HepG2 (cell line): ENCODE data around the gene GSK3A. TPM values are rescaled to one million over a fixed set of nuclear protein-coding genes. Genes with fewer than 3 reads are reported as not detected.
A peak's percentile ranks its signal among the peaks of the same experiment; 100 is the strongest.

Experiments used
- EHMT2 ChIP-seq: fragments of 200-600 bp; sonication (generic); IDR thresholded peaks from 2 replicates; pipeline ENCODE4 v1.7.0; 2017; ENCODE audit warnings: antibody characterized with exemption, low read depth, low read length, borderline replicate concordance
- ETV5 ChIP-seq: IDR thresholded peaks from 2 replicates; pipeline ENCODE4 v1.6.1; 2018; ENCODE audit warnings: missing biosample characterization, missing genetic modification reagents, inconsistent platforms, borderline replicate concordance
- HOXA9 ChIP-seq: sonication (generic); formaldehyde crosslinking; IDR thresholded peaks from 2 replicates; pipeline ENCODE4 v1.8.1; 2022; ENCODE audit warnings: missing genetic modification reagents, mild to moderate bottlenecking, moderate library complexity, borderline replicate concordance
- KAT2B ChIP-seq: fragments of 150-350 bp; IDR thresholded peaks from 2 replicates; pipeline ENCODE4 v1.6.1; 2014; ENCODE audit warnings: low read depth, low read length, borderline replicate concordance
- KMT2B ChIP-seq: IDR thresholded peaks from 2 replicates; pipeline ENCODE4 v1.6.1; 2016; ENCODE audit warnings: missing genetic modification reagents, missing compliant biosample characterization
- LCORL ChIP-seq, 2 experiments: fragments of 450-650 bp in 1 of 2; sonication (generic) in 1 of 2; formaldehyde crosslinking in 1 of 2; IDR thresholded peaks; 2 replicates each; pipeline versions ENCODE4 v1.5.0 to v1.6.1; 2017 to 2020; ENCODE audit warnings: antibody characterized with exemption in 1 of 2, missing genetic modification reagents in 1 of 2
- MAX ChIP-seq: IDR thresholded peaks from 2 replicates; pipeline ENCODE4 v1.6.1; 2012; ENCODE audit warnings: inconsistent platforms
- TCF12 ChIP-seq, 2 experiments: fragments of 450-650 bp in 1 of 2; sonication (generic) in 1 of 2; formaldehyde crosslinking in 1 of 2; IDR thresholded peaks; 2 replicates each; pipeline versions ENCODE4 v1.6.1 to v1.8.0; 2017 to 2022; ENCODE audit warnings: antibody characterized with exemption in 1 of 2, mild to moderate bottlenecking in 1 of 2, missing genetic modification reagents in 1 of 2, moderate library complexity in 1 of 2
- ZBTB46 ChIP-seq: sonication (generic); formaldehyde crosslinking; IDR thresholded peaks from 2 replicates; pipeline ENCODE4 v1.4.0; 2020; ENCODE audit warnings: mild to moderate bottlenecking, missing genetic modification reagents, borderline replicate concordance
- ZFP62 ChIP-seq: sonication (generic); formaldehyde crosslinking; IDR thresholded peaks from 2 replicates; pipeline ENCODE4 v1.4.0; 2020; ENCODE audit warnings: missing genetic modification reagents
- ZFY ChIP-seq: sonication (generic); formaldehyde crosslinking; IDR thresholded peaks from 2 replicates; pipeline ENCODE4 v1.4.0; 2020; ENCODE audit warnings: missing genetic modification reagents
- ZHX1 ChIP-seq: sonication (generic); formaldehyde crosslinking; IDR thresholded peaks from 2 replicates; pipeline ENCODE4 v1.8.1; 2022; ENCODE audit warnings: low read depth, mild to moderate bottlenecking, missing genetic modification reagents
- ZNF138 ChIP-seq: sonication (generic); formaldehyde crosslinking; IDR thresholded peaks from 2 replicates; pipeline ENCODE4 v1.5.0; 2020; ENCODE audit warnings: mild to moderate bottlenecking, low read depth, missing genetic modification reagents
- ZNF546 ChIP-seq: sonication (generic); formaldehyde crosslinking; conservative IDR thresholded peaks from 2 replicates; pipeline ENCODE4 v1.8.1; 2023; ENCODE audit warnings: mild to moderate bottlenecking, missing genetic modification reagents
- ZNF597 ChIP-seq: sonication (generic); formaldehyde crosslinking; IDR thresholded peaks from 2 replicates; pipeline ENCODE4 v1.5.0; 2020; ENCODE audit warnings: missing genetic modification reagents
- ZNF629 ChIP-seq: sonication (generic); formaldehyde crosslinking; conservative IDR thresholded peaks from 2 replicates; pipeline ENCODE4 v1.5.0; 2020; ENCODE audit warnings: missing genetic modification reagents
- ZNF780A ChIP-seq: sonication (generic); formaldehyde crosslinking; IDR thresholded peaks from 2 replicates; pipeline ENCODE4 v1.8.0; 2022; ENCODE audit warnings: mild to moderate bottlenecking, missing genetic modification reagents, moderate library complexity
- ZNF792 ChIP-seq: IDR thresholded peaks from 2 replicates; pipeline ENCODE4 v1.6.1; 2016
- ZNF83 ChIP-seq: sonication (generic); formaldehyde crosslinking; IDR thresholded peaks from 2 replicates; pipeline ENCODE4 v1.4.0; 2020; ENCODE audit warnings: missing genetic modification reagents, mild to moderate bottlenecking, borderline replicate concordance
- polyA plus RNA-seq, 8 experiments: library from polyadenylated mRNA; depleted of rRNA in 3 of 8; stranded (reverse) in 7 of 8; unstranded in 1 of 8; fragments of >200 nt; fragmentation: Illumina TruSeq in 4 of 8; extraction: Trizol in 4 of 8; gene quantifications; 2 replicates each; pipeline versions ENCODE4 v1.2.1 to v1.2.3, GENCODE V29; 2011 to 2016; ENCODE audit warnings: low read depth in 4 of 8, missing spikeins in 1 of 8, mixed read lengths in 1 of 8; ENCODE audit not compliant: insufficient read depth in 1 of 8
- total RNA-seq, 5 experiments: library from RNA; depleted of rRNA; stranded (reverse); fragments of >200 nt; fragmentation: Illumina TruSeq; extraction: Trizol; gene quantifications; 2 replicates each; pipeline ENCODE4 v1.2.3, GENCODE V29; 2016; ENCODE audit warnings: low read depth in 1 of 5
- TF ChIP-seq, protein P1 (sequence below): sonication (generic); formaldehyde crosslinking; IDR thresholded peaks from 2 replicates; pipeline ENCODE4 v1.5.1; 2020; ENCODE audit warnings: missing genetic modification reagents, mild to moderate bottlenecking, borderline replicate concordance

GSK3A gene
- total and polyA plus RNA-seq, 2 of the 13 experiments (the other 11 are each of a cell fraction or from before 2014, with no cell fraction given) = 16.9 to 52.5 TPM

DNA sequence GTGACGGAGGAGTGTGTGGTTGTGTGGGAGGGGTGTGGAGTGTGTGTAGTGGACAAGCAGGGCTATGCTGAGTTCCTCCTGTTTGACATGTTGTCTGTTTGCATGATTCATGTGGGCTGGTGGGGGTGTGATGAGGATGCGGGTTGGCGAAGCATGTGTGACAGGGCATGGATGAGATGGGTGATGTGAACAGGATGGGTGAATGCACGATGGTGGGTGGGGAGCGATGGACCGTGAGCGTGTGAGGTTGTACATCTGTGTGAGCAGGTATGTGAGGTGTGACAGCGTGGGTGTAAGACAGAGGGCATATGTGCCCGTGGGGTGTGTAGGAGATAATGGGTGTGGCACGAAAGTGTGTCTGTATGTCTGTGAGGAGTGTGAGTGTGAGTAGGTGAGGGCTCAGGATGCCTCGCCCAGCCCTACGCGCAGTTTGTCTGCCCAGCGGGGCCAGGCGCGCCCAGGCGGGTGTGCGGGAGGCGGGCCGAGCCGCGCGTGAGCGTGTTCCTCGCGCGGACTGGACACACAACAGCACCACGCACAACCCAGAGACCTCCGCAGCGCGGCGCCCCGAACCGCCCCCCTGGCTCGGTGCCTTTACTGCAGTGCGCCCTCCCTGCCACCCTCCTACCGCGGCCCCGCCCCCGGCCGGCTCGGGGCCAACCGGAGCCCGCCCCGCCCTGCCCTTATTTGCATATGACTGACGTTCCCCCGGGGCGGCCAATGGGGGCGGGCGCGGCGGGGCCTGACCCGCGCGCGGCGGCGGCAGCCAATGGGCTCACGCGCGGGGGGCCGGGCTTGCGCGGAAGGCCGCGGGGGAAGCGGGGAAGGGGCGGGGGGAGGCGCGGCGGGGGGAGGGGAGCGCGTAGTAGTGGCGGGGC is 41.0 kb upstream of the GSK3A start (continued):
- TF ChIP-seq ZHX1 = no peak
- no peak for TF ChIP-seq ETV5 (CRISPR knock-in tag)
- no peak for TF ChIP-seq KMT2B
- no peak for TF ChIP-seq ZFY (CRISPR knock-in tag)
- TF ChIP-seq ZNF546 (CRISPR knock-in tag) = no peak
- TF ChIP-seq HOXA9 (CRISPR knock-in tag) = no peak
- TF ChIP-seq KAT2B = no peak
- TF ChIP-seq LCORL (IDR thresholded peaks at IDR 0.05) = no peak
- no peak for TF ChIP-seq LCORL (CRISPR knock-in tag; IDR thresholded peaks at IDR 0.05)
- no peak for TF ChIP-seq ZFP62 (CRISPR knock-in tag)
- no peak; the same call in 1 of the 2 replicates for TF ChIP-seq ZNF83 (CRISPR knock-in tag)
- TF ChIP-seq ZNF138 (CRISPR knock-in tag) = 0 out of 2 replicates have a peak, but pooled peaks have one; percentile 40
- no peak for TF ChIP-seq ZNF792 (CRISPR knock-in tag)
- TF ChIP-seq, protein P1, sequence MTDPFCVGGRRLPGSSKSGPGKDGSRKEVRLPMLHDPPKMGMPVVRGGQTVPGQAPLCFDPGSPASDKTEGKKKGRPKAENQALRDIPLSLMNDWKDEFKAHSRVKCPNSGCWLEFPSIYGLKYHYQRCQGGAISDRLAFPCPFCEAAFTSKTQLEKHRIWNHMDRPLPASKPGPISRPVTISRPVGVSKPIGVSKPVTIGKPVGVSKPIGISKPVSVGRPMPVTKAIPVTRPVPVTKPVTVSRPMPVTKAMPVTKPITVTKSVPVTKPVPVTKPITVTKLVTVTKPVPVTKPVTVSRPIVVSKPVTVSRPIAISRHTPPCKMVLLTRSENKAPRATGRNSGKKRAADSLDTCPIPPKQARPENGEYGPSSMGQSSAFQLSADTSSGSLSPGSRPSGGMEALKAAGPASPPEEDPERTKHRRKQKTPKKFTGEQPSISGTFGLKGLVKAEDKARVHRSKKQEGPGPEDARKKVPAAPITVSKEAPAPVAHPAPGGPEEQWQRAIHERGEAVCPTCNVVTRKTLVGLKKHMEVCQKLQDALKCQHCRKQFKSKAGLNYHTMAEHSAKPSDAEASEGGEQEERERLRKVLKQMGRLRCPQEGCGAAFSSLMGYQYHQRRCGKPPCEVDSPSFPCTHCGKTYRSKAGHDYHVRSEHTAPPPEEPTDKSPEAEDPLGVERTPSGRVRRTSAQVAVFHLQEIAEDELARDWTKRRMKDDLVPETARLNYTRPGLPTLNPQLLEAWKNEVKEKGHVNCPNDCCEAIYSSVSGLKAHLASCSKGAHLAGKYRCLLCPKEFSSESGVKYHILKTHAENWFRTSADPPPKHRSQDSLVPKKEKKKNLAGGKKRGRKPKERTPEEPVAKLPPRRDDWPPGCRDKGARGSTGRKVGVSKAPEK (CRISPR knock-in tag) = no peak
- TF ChIP-seq ZNF629 (CRISPR knock-in tag) = no peak
- no peak for TF ChIP-seq ZNF597
- no peak for TF ChIP-seq TCF12 (IDR thresholded peaks at IDR 0.05)
- no peak for TF ChIP-seq TCF12 (CRISPR knock-in tag; IDR thresholded peaks at IDR 0.05)
- TF ChIP-seq ZNF780A = no peak
- TF ChIP-seq MAX = peak; percentile 40
- 0 out of 2 replicates have a peak, but pooled peaks have one; percentile 30 for TF ChIP-seq ZBTB46 (CRISPR knock-in tag)
- no peak for TF ChIP-seq EHMT2
